GM10266 (cell line): ENCODE results near the gene ADAM23.

ENCODE experiments used
- DNase-seq: peaks from one replicate; pipeline ENCODE4 v3.0.0; 2012; ENCODE audit errors: extremely low spot score
- TF ChIP-seq, protein P1 (sequence below): IDR thresholded peaks from 2 replicates; pipeline ENCODE4 v1.5.1; 2012; ENCODE audit warnings: mild to moderate bottlenecking, low read depth; ENCODE audit not compliant: control insufficient read depth, insufficient read depth; ENCODE audit errors: missing control alignments

The ADAM23 gene

DNA sequence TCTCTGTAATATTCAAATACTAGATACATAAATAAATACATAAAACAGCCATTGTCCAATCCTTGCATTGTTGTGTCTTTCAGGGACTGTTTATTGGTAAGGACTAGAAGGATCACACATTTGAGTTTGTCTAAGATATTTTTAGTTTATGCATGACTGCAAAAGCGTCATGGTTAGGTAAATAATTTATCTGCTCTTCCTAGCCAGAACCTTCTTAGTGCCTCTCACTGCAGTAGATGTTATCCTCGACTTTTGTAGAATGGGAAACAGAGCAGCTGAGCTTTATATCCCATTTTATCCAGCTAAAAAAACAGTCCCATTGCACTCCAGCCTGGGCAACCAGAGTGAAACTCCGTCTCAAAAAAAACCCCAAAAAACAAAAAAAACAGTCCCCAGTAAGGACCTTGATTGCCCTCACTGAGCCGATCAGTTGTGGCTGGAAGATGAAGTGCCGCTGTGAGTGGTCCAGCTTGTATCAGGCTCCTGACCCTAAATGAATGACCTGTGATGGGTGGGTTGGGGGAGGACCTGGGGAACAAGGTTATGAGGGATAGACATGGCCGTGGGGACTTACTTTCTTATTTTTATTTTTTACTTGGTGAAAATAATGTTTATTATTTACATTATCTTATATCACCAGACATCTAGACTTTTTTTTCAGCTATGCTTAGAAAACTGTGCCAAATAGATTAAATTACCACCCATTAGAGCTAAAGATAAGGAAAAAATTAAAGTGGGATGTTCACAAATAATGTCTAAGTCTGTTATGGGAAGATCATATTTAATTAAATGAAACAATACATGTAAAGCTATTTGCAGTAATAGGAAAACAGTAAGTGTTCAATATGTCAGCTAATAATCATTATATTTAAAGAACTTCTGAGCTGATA lies 10.9 kb upstream of the ADAM23 start:
- DNase-seq = no peak
- TF ChIP-seq, protein P1, sequence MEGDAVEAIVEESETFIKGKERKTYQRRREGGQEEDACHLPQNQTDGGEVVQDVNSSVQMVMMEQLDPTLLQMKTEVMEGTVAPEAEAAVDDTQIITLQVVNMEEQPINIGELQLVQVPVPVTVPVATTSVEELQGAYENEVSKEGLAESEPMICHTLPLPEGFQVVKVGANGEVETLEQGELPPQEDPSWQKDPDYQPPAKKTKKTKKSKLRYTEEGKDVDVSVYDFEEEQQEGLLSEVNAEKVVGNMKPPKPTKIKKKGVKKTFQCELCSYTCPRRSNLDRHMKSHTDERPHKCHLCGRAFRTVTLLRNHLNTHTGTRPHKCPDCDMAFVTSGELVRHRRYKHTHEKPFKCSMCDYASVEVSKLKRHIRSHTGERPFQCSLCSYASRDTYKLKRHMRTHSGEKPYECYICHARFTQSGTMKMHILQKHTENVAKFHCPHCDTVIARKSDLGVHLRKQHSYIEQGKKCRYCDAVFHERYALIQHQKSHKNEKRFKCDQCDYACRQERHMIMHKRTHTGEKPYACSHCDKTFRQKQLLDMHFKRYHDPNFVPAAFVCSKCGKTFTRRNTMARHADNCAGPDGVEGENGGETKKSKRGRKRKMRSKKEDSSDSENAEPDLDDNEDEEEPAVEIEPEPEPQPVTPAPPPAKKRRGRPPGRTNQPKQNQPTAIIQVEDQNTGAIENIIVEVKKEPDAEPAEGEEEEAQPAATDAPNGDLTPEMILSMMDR = no peak

- TF ChIP-seq, protein P1 = no peak
- DNase-seq = no peak
These were observed 10.1 kb upstream of the ADAM23 start for GRCh38 chr2:206433190-206433589.

- DNase-seq = no peak
- TF ChIP-seq, protein P1 = no peak
These were observed 9.6 kb upstream of the ADAM23 start for GRCh38 chr2:206433686-206434085.

GRCh38 chr2:206435742-206436141 lies 7.6 kb upstream of the ADAM23 start:
- TF ChIP-seq, protein P1 = no peak

DNA sequence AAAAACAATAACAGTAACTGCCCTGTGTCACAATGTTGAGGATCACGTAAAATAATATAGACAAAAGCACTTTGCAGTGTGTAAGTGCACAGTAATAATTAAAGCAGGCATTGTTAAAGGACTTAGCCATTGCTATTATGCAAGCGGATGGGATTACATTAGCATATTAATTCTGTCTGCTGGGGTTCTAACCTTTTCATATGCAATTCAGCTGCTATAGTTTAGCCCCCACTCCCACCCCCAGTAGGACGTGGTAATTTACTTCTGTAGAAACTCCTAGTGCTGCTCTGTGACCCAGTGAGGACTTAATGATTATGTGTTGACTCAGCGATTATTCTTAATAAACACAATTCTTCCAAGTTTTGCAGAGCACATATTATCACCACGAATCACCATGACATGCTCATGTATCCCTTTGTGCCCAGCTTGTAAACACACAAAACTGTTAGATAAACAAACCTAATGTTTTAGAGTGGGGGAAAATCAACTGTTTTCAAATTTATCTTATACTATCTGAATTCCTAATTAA lies 5.1 kb upstream of the ADAM23 start:
- TF ChIP-seq, protein P1 = no peak
- DNase-seq = no peak

More at GRCh38 chr2:206435742-206436141, 7.6 kb upstream of the ADAM23 start:
- no peak for DNase-seq

- TF ChIP-seq, protein P1 = no peak
- no peak for DNase-seq
These were observed 879 bp upstream of the ADAM23 start for GRCh38 chr2:206442474-206442832.

- DNase-seq = peak; percentile 72
- TF ChIP-seq, protein P1 = no peak
These were observed 599 bp downstream of the ADAM23 start for GRCh38 chr2:206443735-206444527.
